Brain pericyte (primary cell): Measurements from ENCODE around the gene PIGW.

Experiments
- DNase-seq: peaks from one replicate; pipeline ENCODE4 v3.0.0-alpha.2; 2012; ENCODE audit warnings: low read depth, low spot score

The PIGW gene

GRCh38 chr17:36545465-36546417 lies 11.0 kb downstream of the PIGW start:
- DNase-seq: peak; percentile 94

GRCh38 chr17:36546418-36547093 lies 11.8 kb downstream of the PIGW start:
- DNase-seq: no peak

GRCh38 chr17:36547776-36548175 lies 13.0 kb downstream of the PIGW start:
- DNase-seq: no peak

- no peak for DNase-seq
Measured at GRCh38 chr17:36550491-36551417, 16.0 kb downstream of the PIGW start.

GRCh38 chr17:36553459-36553858 lies 18.7 kb downstream of the PIGW start:
- no peak for DNase-seq

GRCh38 chr17:36566081-36566480 lies 31.3 kb downstream of the PIGW start:
- no peak for DNase-seq

- no peak for DNase-seq
Measured at GRCh38 chr17:36575028-36575427, 40.2 kb downstream of the PIGW start.

GRCh38 chr17:36576793-36577192 lies 42.0 kb downstream of the PIGW start:
- DNase-seq: no peak

GRCh38 chr17:36578671-36579070 lies 43.9 kb downstream of the PIGW start:
- DNase-seq: no peak

GRCh38 chr17:36583787-36584186 lies 49.0 kb downstream of the PIGW start:
- DNase-seq: no peak

- no peak for DNase-seq
Measured at GRCh38 chr17:36586138-36586537, 51.4 kb downstream of the PIGW start.
